Ishikawa (cell line): ENCODE results near the gene SCAF1.

Experiments
- CEBPB ChIP-seq: IDR thresholded peaks from 2 replicates; pipeline ENCODE4 v1.6.1; 2012
- CREB1 ChIP-seq: IDR thresholded peaks from 2 replicates; pipeline ENCODE4 v1.6.1; 2012; ENCODE audit warnings: low read depth
- EGR1 ChIP-seq: IDR thresholded peaks from 2 replicates; pipeline ENCODE4 v1.6.1; 2012
- EP300 ChIP-seq: IDR thresholded peaks from 2 replicates; pipeline ENCODE4 v1.6.1; 2012; ENCODE audit warnings: borderline replicate concordance
- FOXM1 ChIP-seq: IDR thresholded peaks from 2 replicates; pipeline ENCODE4 v1.6.1; 2012; ENCODE audit warnings: low read depth, borderline replicate concordance
- MAX ChIP-seq: IDR thresholded peaks from 2 replicates; pipeline ENCODE4 v1.6.1; 2012
- NFIC ChIP-seq: IDR thresholded peaks from 2 replicates; pipeline ENCODE4 v1.6.1; 2012
- RAD21 ChIP-seq: IDR thresholded peaks from 2 replicates; pipeline ENCODE4 v1.6.1; 2012; ENCODE audit warnings: low read depth
- REST ChIP-seq: IDR thresholded peaks from 2 replicates; pipeline ENCODE4 v1.6.1; 2012; ENCODE audit warnings: low read depth, mild to moderate bottlenecking
- TAF1 ChIP-seq: IDR thresholded peaks from 2 replicates; pipeline ENCODE4 v1.6.1; 2012; ENCODE audit warnings: low read depth, mild to moderate bottlenecking
- TCF12 ChIP-seq: IDR thresholded peaks from 2 replicates; pipeline ENCODE4 v1.6.1; 2012; ENCODE audit warnings: low read depth
- TEAD4 ChIP-seq: IDR thresholded peaks from 2 replicates; pipeline ENCODE4 v1.6.1; 2012
- USF1 ChIP-seq: IDR thresholded peaks from 2 replicates; pipeline ENCODE4 v1.6.1; 2012
- YY1 ChIP-seq: IDR thresholded peaks from 2 replicates; pipeline ENCODE4 v1.6.1; 2012; ENCODE audit warnings: low read depth
- ZBTB7A ChIP-seq: IDR thresholded peaks from 2 replicates; pipeline ENCODE4 v1.6.1; 2012; ENCODE audit warnings: low read depth

SCAF1 gene

GRCh38 chr19:49664171-49665035 lies 22.4 kb downstream of the SCAF1 start:
- TF ChIP-seq TAF1 (no peak), EP300 (peak; percentile 25; the same call in 1 of the 2 replicates), MAX (peak; percentile 86), YY1 (no peak), USF1 (no peak), TCF12 (peak; percentile 54; the same call in 1 of the 2 replicates), EGR1 (0 out of 2 replicates have a peak, but pooled peaks have one; percentile 10), NFIC (no peak), TEAD4 (peak; percentile 21; the same call in 1 of the 2 replicates), REST (no peak), FOXM1 (peak; percentile 18; the same call in 1 of the 2 replicates), ZBTB7A (no peak), RAD21 (0 out of 2 replicates have a peak, but pooled peaks have one; percentile 4), CREB1 (no peak), CEBPB (no peak)

- TF ChIP-seq NFIC (no peak), TCF12 (no peak), TAF1 (no peak), EP300 (no peak), RAD21 (no peak)
These were observed 23.0 kb downstream of the SCAF1 start for GRCh38 chr19:49665036-49665350.

- TF ChIP-seq TCF12 (peak; percentile 31; the same call in 1 of the 2 replicates), CREB1 (no peak), TAF1 (peak; percentile 75), TEAD4 (no peak; the same call in 1 of the 2 replicates), EP300 (no peak), RAD21 (no peak), ZBTB7A (no peak; the same call in 1 of the 2 replicates), CEBPB (no peak), FOXM1 (no peak), EGR1 (no peak), MAX (peak; percentile 68), REST (no peak), USF1 (no peak), YY1 (peak; percentile 26; the same call in 1 of the 2 replicates), NFIC (0 out of 2 replicates have a peak, but pooled peaks have one; percentile 9)
These were observed 23.5 kb downstream of the SCAF1 start, which contains the start of the genes BCL2L12 and IRF3 for GRCh38 chr19:49665351-49666119. TSS of gene BCL2L12 (plus strand) at chr19:49665933. CDS start at chr19:49666693, 760 bp downstream. TSS of gene IRF3 (minus strand) at chr19:49665857. CDS start at chr19:49664838, 1,019 bp downstream.

- TF ChIP-seq FOXM1 = no peak
- no peak for TF ChIP-seq RAD21
- no peak for TF ChIP-seq EGR1
These were observed 24.1 kb downstream of the SCAF1 start for GRCh38 chr19:49666120-49666444.

GRCh38 chr19:49667473-49667872 lies 25.5 kb downstream of the SCAF1 start:
- no peak for TF ChIP-seq CREB1
- TF ChIP-seq FOXM1 = no peak
- no peak for TF ChIP-seq TCF12
- TF ChIP-seq CEBPB = no peak
- TF ChIP-seq TAF1 = no peak
- no peak for TF ChIP-seq REST
- no peak for TF ChIP-seq TEAD4
- no peak for TF ChIP-seq RAD21
- no peak for TF ChIP-seq EGR1
- TF ChIP-seq MAX = no peak
